Pancreas (tissue), 10 donors: ENCODE measurements around the gene OR6K2. TPM values are rescaled to one million over a fixed set of nuclear protein-coding genes. Genes with fewer than 3 reads are reported as not detected.

ENCODE experiments used
- ATAC-seq, 4 donors: fragments of 200-7000 bp; cut with Tn5 transposase; one replicate each; pipeline versions ENCODE4 v1.8.0 to v1.9.1; 2020; ENCODE audit warnings: mild to moderate bottlenecking in 4 of 4, moderate library complexity in 4 of 4
- DNase-seq, 6 donors: peaks; one replicate each; pipeline ENCODE4 v3.0.0-alpha.2; 2020
- FAIRE-seq: peaks from 2 replicates; lab custom pipeline; 2012; peaks lifted over from hg19 to GRCh38; lab: Jason Lieb, UNC
- H3K27ac ChIP-seq, 4 donors: fragments of 200-600 bp; sonication (generic); 1 replicate in 3 of 4; 2 replicates in 1 of 4; pipeline versions ENCODE4 v1.5.0 to v1.8.0; 2020
- H3K27me3 ChIP-seq, 4 donors: fragments of 200-600 bp; one replicate each; pipeline ENCODE4 v1.8.0; 2021
- H3K36me3 ChIP-seq, 3 donors: fragments of 200-600 bp; sonication (generic) in 1 of 3; one replicate each; pipeline versions ENCODE4 v1.5.0 to v1.8.0; 2020 to 2021
- H3K4me1 ChIP-seq, 3 donors: fragments of 200-600 bp; one replicate each; pipeline ENCODE4 v1.8.0; 2021
- H3K4me3 ChIP-seq, 4 donors: fragments of 200-600 bp; sonication (generic) in 2 of 4; one replicate each; pipeline versions ENCODE4 v1.5.0 to v1.8.0; 2020 to 2021
- H3K9me3 ChIP-seq, 4 donors: fragments of 200-600 bp; one replicate each; pipeline ENCODE4 v1.8.0; 2021
- WGBS, 2 donors: extraction: QIAGEN DNeasy Blood & Tissue Kit; methylation state at CpG; one replicate each; pipeline ENCODE4 v1.1.7; 2013; 5-methylcytosine and 5-hydroxymethylcytosine counted together
- intact Hi-C, 3 donors: fragments of 100-400 bp; cut with DNase I; formaldehyde crosslinking; loops; one replicate each; pipeline versions ENCODE4 v1.11.1 to v1.14.2; 2022
- polyA plus RNA-seq, 2 donors: library from polyadenylated mRNA; stranded (reverse); fragments of 200-250 nt; gene quantifications; one replicate each; pipeline ENCODE4 v1.2.3, GENCODE V29; 2013
- total RNA-seq, 6 donors: library from RNA; stranded (reverse); fragmentation: NEBNext Ultra II Directional in 4 of 6; extraction: Animal tissue kit (Norgen Biotek cat#: 25700) in 4 of 6; gene quantifications; one replicate each; pipeline versions ENCODE4 v1.2.1 to v1.2.4, GENCODE V29; 2021 to 2023
- TF ChIP-seq, protein P1 (sequence below), 4 donors: fragments of 200-600 bp; sonication (generic) in 3 of 4; IDR thresholded peaks; one replicate each; pipeline versions ENCODE4 v1.5.0 to v1.8.0; 2021; ENCODE audit warnings: antibody characterized with exemption in 4 of 4
- donor health status: healthy with polysubstance abuse.
- donor health status: DM: no; HTN: no; CAD: no; lungs with moderate emphysema.
- donor health status: DM: no; HTN: no; CAD: no.
- donor health status: control.
- donor health status: control.
- donor health status: Bipolar disorder and iron deficiency.
- donor health status: DM: yes; HTN: yes; CAD: no.
- donor health status: DM: no; HTN: no; CAD: no.
- donor health status: DM: no; HTN: no; CAD: no.
- donor health status: DM: yes; HTN: yes; CAD: no.

OR6K2 gene
- total and polyA plus RNA-seq, 8 donors, result not detected

- Histone ChIP-seq H3K27me3 (peaks cover 0 to 6% (median 0%) of the 10 kb centered on the region in 4 donors), H3K9me3 (no peaks in the 10 kb centered on the region), H3K36me3 (no peaks in the 10 kb centered on the region), H3K4me1 (no peaks in the 10 kb centered on the region), H3K27ac (no peak overlapping the region), H3K4me3 (no peak overlapping the region)
- TF ChIP-seq, protein P1, sequence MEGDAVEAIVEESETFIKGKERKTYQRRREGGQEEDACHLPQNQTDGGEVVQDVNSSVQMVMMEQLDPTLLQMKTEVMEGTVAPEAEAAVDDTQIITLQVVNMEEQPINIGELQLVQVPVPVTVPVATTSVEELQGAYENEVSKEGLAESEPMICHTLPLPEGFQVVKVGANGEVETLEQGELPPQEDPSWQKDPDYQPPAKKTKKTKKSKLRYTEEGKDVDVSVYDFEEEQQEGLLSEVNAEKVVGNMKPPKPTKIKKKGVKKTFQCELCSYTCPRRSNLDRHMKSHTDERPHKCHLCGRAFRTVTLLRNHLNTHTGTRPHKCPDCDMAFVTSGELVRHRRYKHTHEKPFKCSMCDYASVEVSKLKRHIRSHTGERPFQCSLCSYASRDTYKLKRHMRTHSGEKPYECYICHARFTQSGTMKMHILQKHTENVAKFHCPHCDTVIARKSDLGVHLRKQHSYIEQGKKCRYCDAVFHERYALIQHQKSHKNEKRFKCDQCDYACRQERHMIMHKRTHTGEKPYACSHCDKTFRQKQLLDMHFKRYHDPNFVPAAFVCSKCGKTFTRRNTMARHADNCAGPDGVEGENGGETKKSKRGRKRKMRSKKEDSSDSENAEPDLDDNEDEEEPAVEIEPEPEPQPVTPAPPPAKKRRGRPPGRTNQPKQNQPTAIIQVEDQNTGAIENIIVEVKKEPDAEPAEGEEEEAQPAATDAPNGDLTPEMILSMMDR (IDR thresholded peaks at IDR 0.05), result no peak
- intact Hi-C loops, result no loop called here
- no peak for DNase-seq
- FAIRE-seq, result no peak
- WGBS, 2 donors, result 45 to 62% methylated on average over 3 of the region's 3 CpGs
- no peak for ATAC-seq
These were observed 28.2 kb upstream of the OR6K2 start for GRCh38 chr1:158728510-158729225.

- 73 to 84% methylated on average over 5 of the region's 5 CpGs for WGBS, 2 donors
- Histone ChIP-seq H3K4me3 (no peak overlapping the region), H3K27ac (no peak overlapping the region), H3K27me3 (peaks cover 0 to 9% (median 3%) of the 10 kb centered on the region in 4 donors), H3K9me3 (no peaks in the 10 kb centered on the region), H3K36me3 (no peaks in the 10 kb centered on the region), H3K4me1 (no peaks in the 10 kb centered on the region)
- intact Hi-C loops, result no loop called here
- FAIRE-seq (no peak), ATAC-seq (no peak), DNase-seq (no peak)
- TF ChIP-seq, protein P1 (IDR thresholded peaks at IDR 0.05), result no peak
These were observed 24.0 kb upstream of the OR6K2 start for GRCh38 chr1:158724442-158724841.

DNA sequence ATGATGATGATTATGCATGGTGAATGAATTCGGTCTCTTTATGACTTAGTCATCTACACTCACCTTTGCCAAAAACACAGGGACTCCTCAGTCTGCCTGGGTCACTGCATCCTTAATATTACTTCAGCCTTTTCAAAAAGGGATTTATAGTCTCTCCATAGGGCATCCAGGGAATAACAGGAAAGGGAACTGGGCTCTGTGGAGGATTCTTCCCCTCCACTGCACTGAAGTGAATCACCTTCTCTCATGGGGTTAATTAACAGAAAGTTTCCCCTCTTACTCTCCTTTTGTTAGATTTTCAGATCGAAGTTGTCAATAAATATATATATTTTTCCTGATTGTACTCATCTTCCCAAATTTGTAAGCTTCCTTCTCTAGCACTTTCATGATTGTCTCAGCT lies 20.2 kb upstream of the OR6K2 start, which contains the start of gene OR6K3:
Gene OR6K3 (minus strand): TSS at position 101 of the 400 bp plus-strand sequence. CDS start 2,605 bp downstream, outside the sequence.
- no peaks in the 10 kb centered on the region for H3K36me3 ChIP-seq
- 47 to 49% methylated on average over 2 of the region's 2 CpGs for WGBS, 2 donors
- H3K27ac ChIP-seq, result no peak within 1 kb of the TSS
- DNase-seq (no peak), FAIRE-seq (no peak), ATAC-seq (no peak)
- TF ChIP-seq, protein P1 (IDR thresholded peaks at IDR 0.05), result no peak
- H3K27me3 ChIP-seq, result peaks cover 0 to 9% (median 2%) of the 10 kb centered on the region in 4 donors
- H3K4me1 ChIP-seq, result no peaks in the 10 kb centered on the region
- intact Hi-C loops, result no loop called here
- no peaks in the 10 kb centered on the region for H3K9me3 ChIP-seq
- no peak within 1 kb of the TSS for H3K4me3 ChIP-seq

DNA sequence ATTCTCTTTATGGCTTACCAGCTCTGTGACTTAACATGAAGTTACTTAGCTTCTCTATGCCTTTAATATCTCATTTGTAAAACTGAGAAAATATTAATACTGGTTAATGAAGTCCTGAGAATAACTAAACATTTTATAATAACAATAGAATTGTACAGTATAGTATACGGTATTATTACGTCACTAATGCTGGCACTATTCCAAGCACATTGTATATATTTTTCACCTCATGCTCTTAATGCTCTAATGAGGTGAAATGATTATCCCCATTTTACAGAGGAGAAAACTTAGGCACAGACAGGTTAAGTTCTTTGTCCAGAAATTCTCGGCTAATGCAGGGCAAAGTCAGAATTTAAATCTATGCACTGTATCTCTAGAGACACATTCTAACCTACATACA lies 19.2 kb upstream of the OR6K2 start:
- FAIRE-seq (no peak), DNase-seq (no peak), ATAC-seq (no peak)
- Histone ChIP-seq H3K4me1 (no peaks in the 10 kb centered on the region), H3K9me3 (no peaks in the 10 kb centered on the region), H3K4me3 (no peak overlapping the region), H3K36me3 (no peaks in the 10 kb centered on the region), H3K27me3 (peaks cover 0 to 9% (median 2%) of the 10 kb centered on the region in 4 donors), H3K27ac (no peak overlapping the region)
- TF ChIP-seq, protein P1 (IDR thresholded peaks at IDR 0.05), result no peak
- 38 to 52% methylated on average over 3 of the region's 3 CpGs for WGBS, 2 donors
- intact Hi-C loops, result no loop called here

DNA sequence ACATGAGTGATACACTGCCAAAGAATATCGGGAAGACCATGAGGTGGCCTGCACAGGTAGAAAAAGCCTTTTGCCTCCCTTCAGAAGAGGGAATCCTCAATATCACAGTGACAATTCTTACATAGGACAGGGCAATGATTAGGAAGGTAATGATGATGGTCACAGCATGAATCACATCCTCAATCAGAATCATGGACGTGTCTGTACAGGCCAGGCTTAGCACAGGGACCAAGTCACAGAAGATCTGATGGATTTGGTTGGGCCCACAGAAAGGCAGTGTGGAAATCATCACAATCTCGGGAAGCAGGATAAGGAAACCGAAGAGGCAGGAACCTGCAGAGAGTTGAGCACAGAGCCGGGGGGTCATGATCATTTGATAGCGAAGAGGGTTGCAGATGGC lies 16.9 kb upstream of the OR6K2 start:
- Histone ChIP-seq H3K4me1 (no peaks in the 10 kb centered on the region), H3K4me3 (no peak overlapping the region), H3K36me3 (no peaks in the 10 kb centered on the region), H3K9me3 (no peaks in the 10 kb centered on the region), H3K27ac (no peak overlapping the region), H3K27me3 (peaks cover 0 to 9% (median 4%) of the 10 kb centered on the region in 4 donors)
- intact Hi-C loops, result no loop called here
- ATAC-seq, result no peak
- TF ChIP-seq, protein P1 (IDR thresholded peaks at IDR 0.05), result no peak
- DNase-seq, result no peak
- 58 to 65% methylated on average over 6 of the region's 6 CpGs for WGBS, 2 donors
- FAIRE-seq, result no peak
